ENCODE data around the gene SPAG16.
"Not testable (repeated sequence)": the region's sequence is repeated elsewhere in the genome, so short reads cannot be mapped to it uniquely, and the experiment has no call there.

DNA sequence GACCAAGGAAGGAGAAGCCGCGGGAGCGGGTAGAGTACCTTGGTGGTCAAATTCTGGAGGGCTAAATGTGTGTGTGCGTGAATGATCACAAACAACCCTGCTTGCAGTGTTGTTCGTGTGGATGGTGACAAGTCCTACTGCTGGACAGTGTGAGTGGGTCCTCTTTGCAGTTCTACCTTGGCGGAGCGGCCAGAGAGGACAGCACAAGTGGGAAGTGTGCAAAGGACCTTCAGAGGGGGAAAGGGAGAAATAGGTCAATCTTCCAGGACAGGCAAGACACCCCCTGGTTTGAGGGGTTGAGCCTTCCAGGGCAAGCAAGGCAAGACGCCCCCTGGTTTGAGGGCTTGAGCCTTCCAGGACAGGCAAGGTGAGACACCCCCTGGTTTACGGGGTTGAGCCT, 122.8 kb downstream of the SPAG16 start:
- not testable (repeated sequence) for TF ChIP-seq U2AF1 (optimal IDR thresholded peaks at IDR 0.05; ENCODE audit: low read depth, low read length); POLR2AphosphoS5 (IDR thresholded peaks at IDR 0.05; ENCODE audit: low read depth, low read length); ZNF83 (CRISPR knock-in tag; IDR thresholded peaks at IDR 0.05; ENCODE audit: borderline replicate concordance); EZH2 (conservative IDR thresholded peaks at IDR 0.05; ENCODE audit: low read depth, low read length); ZFP41 (CRISPR knock-in tag; IDR thresholded peaks at IDR 0.05; ENCODE audit: borderline replicate concordance); SATB2 (CRISPR knock-in tag; IDR thresholded peaks at IDR 0.05); ZNF441 (CRISPR knock-in tag; IDR thresholded peaks at IDR 0.05; ENCODE audit: borderline replicate concordance); RORA (CRISPR knock-in tag; IDR thresholded peaks at IDR 0.05); TEAD3 (CRISPR knock-in tag; optimal IDR thresholded peaks at IDR 0.05; ENCODE audit: borderline replicate concordance)
- TF ChIP-seq, protein P1, sequence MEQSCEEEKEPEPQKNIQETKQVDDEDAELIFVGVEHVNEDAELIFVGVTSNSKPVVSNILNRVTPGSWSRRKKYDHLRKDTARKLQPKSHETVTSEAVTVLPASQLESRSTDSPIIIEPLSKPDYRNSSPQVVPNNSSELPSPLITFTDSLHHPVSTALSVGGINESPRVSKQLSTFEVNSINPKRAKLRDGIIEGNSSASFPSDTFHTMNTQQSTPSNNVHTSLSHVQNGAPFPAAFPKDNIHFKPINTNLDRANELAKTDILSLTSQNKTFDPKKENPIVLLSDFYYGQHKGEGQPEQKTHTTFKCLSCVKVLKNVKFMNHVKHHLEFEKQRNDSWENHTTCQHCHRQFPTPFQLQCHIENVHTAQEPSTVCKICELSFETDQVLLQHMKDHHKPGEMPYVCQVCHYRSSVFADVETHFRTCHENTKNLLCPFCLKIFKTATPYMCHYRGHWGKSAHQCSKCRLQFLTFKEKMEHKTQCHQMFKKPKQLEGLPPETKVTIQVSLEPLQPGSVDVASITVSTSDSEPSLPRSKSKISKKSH (CRISPR knock-in tag; IDR thresholded peaks at IDR 0.05; ENCODE audit: borderline replicate concordance): not testable (repeated sequence)
- TF ChIP-seq, protein P2, sequence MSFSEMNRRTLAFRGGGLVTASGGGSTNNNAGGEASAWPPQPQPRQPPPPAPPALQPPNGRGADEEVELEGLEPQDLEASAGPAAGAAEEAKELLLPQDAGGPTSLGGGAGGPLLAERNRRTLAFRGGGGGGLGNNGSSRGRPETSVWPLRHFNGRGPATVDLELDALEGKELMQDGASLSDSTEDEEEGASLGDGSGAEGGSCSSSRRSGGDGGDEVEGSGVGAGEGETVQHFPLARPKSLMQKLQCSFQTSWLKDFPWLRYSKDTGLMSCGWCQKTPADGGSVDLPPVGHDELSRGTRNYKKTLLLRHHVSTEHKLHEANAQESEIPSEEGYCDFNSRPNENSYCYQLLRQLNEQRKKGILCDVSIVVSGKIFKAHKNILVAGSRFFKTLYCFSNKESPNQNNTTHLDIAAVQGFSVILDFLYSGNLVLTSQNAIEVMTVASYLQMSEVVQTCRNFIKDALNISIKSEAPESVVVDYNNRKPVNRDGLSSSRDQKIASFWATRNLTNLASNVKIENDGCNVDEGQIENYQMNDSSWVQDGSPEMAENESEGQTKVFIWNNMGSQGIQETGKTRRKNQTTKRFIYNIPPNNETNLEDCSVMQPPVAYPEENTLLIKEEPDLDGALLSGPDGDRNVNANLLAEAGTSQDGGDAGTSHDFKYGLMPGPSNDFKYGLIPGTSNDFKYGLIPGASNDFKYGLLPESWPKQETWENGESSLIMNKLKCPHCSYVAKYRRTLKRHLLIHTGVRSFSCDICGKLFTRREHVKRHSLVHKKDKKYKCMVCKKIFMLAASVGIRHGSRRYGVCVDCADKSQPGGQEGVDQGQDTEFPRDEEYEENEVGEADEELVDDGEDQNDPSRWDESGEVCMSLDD (CRISPR knock-in tag; IDR thresholded peaks at IDR 0.05; ENCODE audit: borderline replicate concordance): not testable (repeated sequence)
- TF ChIP-seq, protein P3, sequence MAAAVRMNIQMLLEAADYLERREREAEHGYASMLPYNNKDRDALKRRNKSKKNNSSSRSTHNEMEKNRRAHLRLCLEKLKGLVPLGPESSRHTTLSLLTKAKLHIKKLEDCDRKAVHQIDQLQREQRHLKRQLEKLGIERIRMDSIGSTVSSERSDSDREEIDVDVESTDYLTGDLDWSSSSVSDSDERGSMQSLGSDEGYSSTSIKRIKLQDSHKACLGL (CRISPR knock-in tag; IDR thresholded peaks at IDR 0.05): not testable (repeated sequence)
- TF ChIP-seq, protein P4, sequence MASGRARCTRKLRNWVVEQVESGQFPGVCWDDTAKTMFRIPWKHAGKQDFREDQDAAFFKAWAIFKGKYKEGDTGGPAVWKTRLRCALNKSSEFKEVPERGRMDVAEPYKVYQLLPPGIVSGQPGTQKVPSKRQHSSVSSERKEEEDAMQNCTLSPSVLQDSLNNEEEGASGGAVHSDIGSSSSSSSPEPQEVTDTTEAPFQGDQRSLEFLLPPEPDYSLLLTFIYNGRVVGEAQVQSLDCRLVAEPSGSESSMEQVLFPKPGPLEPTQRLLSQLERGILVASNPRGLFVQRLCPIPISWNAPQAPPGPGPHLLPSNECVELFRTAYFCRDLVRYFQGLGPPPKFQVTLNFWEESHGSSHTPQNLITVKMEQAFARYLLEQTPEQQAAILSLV (CRISPR knock-in tag; IDR thresholded peaks at IDR 0.05; ENCODE audit: borderline replicate concordance): not testable (repeated sequence)
